Hematopoietic multipotent progenitor cell treated with erythropoietin and hydrocortisone succinate and interleukin-3 and kit ligand, for 6 days (in vitro differentiated cells): ENCODE measurements around the gene KRT72.

Source experiments
- DNase-seq: peaks from one replicate; pipeline ENCODE4 v3.0.0-alpha.2; 2015

The KRT72 gene

GRCh38 chr12:52600941-52601481 lies at the start of gene KRT72:
Gene KRT72, minus strand, starts transcription at chr12:52601463. Its CDS starts 11 bp downstream, at chr12:52601452.
- no peak for DNase-seq

- DNase-seq: no peak
Measured at GRCh38 chr12:52650520-52651081, 49.3 kb upstream of the KRT72 start.

GRCh38 chr12:52649066-52649465 lies 47.8 kb upstream of the KRT72 start:
- DNase-seq: no peak

- no peak for DNase-seq
Measured at GRCh38 chr12:52648012-52648550, 46.8 kb upstream of the KRT72 start.

GRCh38 chr12:52647601-52648000 lies 46.3 kb upstream of the KRT72 start:
- DNase-seq: no peak

- no peak for DNase-seq
Measured at GRCh38 chr12:52646613-52647012, 45.4 kb upstream of the KRT72 start.

- DNase-seq: peak; percentile 55
Measured at GRCh38 chr12:52645982-52646381, 44.7 kb upstream of the KRT72 start.

- DNase-seq: peak; percentile 73
Measured at GRCh38 chr12:52645120-52645761, 44.0 kb upstream of the KRT72 start.

GRCh38 chr12:52644078-52644415 lies 42.8 kb upstream of the KRT72 start:
- no peak for DNase-seq

- no peak for DNase-seq
Measured at GRCh38 chr12:52643233-52644077, 42.2 kb upstream of the KRT72 start.

- no peak for DNase-seq
Measured at GRCh38 chr12:52641468-52641867, 40.2 kb upstream of the KRT72 start.

- DNase-seq: no peak
Measured at GRCh38 chr12:52637299-52637698, 36.0 kb upstream of the KRT72 start.

GRCh38 chr12:52636592-52637258 lies 35.5 kb upstream of the KRT72 start:
- DNase-seq: peak; percentile 41

- DNase-seq: no peak
Measured at GRCh38 chr12:52636189-52636588, 34.9 kb upstream of the KRT72 start.

GRCh38 chr12:52634266-52635056 lies 33.2 kb upstream of the KRT72 start:
- no peak for DNase-seq

- DNase-seq: peak; percentile 56
Measured at GRCh38 chr12:52633383-52633782, 32.1 kb upstream of the KRT72 start.

- DNase-seq: no peak
Measured at GRCh38 chr12:52632656-52633055, 31.4 kb upstream of the KRT72 start.

- no peak for DNase-seq
Measured at GRCh38 chr12:52631676-52632459, 30.6 kb upstream of the KRT72 start.

GRCh38 chr12:52631264-52631663 lies 30.0 kb upstream of the KRT72 start:
- no peak for DNase-seq

- peak; percentile 16 for DNase-seq
Measured at GRCh38 chr12:52630599-52631200, 29.4 kb upstream of the KRT72 start.

- DNase-seq: no peak
Measured at GRCh38 chr12:52630008-52630500, 28.8 kb upstream of the KRT72 start.
